ENCODE measurements around the gene SIRT7. TPM values are rescaled to one million over a fixed set of nuclear protein-coding genes. Genes with fewer than 3 reads are reported as not detected.

The SIRT7 gene
- total RNA-seq, 1 experiment from 2014 or later: 46.1 TPM

DNA sequence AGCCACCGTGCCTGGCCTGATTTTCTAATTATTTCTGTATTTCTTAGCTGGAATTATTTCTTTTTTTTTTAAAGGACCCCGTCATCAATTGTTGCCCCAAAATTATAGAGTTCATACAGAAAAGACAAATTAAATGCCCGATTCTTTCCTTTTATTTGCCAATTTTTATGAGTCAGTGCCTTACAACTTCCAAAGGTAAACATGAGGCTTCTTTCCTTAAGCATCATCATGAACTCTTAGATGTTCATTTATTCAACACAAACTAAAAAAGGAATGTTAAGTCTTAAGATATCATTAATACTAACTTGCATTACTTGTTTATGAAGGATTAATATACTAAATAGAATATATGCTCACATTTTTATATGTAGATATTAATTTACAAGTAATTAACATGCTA, 39.7 kb downstream of the SIRT7 start:
- in situ Hi-C loops (cut with HindIII; ENCODE audit: low pct_unique_long_range_greater_than_20kb, low sequenced_read_pairs): no loop called here

DNA sequence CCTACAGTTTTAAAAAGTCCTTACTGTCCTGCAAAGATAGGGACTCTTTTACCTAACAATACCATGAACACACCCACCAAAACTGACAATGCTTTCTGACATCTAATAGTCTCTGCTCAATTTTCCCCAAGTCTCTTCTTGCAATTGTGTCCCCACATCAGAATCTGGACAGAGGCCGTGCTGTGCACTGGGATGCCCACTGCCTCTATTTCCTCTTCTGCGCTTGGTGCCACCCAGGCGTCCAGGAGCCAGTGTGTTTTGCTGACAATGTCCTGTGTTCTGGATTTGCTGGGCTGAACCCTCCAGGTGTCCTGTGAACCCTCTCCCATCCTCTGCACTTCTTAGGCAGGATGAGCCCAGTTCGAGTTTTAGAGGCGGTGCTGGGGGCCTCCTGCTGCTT, 40.4 kb downstream of the SIRT7 start:
- in situ Hi-C loops (cut with HindIII; ENCODE audit: low pct_unique_long_range_greater_than_20kb, low sequenced_read_pairs): no loop called here
- DNase-seq (ENCODE audit: low read depth): no peak

More for the DNA sequence above, 39.7 kb downstream of the SIRT7 start:
- no peak for DNase-seq (ENCODE audit: low read depth)

DNA sequence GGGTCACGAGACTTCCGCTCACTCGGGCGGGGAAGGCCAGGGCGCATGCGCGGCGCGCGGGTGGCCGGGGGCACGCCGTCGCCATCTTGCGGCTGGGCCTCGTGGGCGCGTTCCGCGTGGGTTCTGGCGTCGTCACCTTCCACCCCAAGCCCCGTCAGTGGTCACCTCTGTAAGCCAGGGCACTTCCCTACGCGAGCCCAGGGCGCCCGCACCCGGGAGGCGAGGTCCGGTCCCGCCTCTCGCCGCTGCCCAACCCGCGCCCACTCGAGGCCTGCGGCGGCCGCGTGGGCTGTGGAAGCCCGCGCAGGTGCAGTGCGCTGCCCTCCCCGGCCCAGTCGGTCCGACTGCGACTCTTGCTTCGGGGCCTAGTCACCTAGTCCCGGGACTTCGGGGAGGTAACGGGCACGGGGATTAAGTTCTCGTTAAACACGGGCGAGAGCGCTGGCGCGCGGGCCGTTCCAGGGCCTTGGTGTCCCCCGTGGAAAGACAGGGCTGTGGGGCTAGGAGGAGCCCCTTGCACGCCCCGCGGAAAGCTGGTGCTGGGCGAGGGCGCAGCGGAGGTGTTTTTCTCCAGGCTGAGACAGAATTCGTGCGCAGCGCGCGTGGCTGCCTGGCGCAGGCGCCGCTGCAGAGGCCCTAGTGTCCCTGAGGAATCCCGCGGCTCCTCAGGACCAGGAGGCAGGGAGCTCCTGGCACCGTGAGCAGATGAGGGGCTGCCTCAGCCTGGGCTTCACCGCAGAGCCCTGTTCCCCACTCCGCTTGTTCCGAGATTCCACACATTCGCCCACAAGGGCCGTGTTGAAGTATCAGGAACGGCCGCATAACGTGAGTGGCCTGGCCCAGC, 46.4 kb downstream of the SIRT7 start:
- in situ Hi-C loops (cut with HindIII; ENCODE audit: low pct_unique_long_range_greater_than_20kb, low sequenced_read_pairs): no loop called here
- DNase-seq (ENCODE audit: low read depth): peak; percentile 80

- DNase-seq (ENCODE audit: low read depth): no peak
- in situ Hi-C loops (cut with HindIII; ENCODE audit: low pct_unique_long_range_greater_than_20kb, low sequenced_read_pairs): no loop called here
These were observed 47.0 kb downstream of the SIRT7 start, which contains the start of gene ARHGDIA for GRCh38 chr17:81870981-81871386. Gene ARHGDIA (minus strand): TSS chr17:81871337. CDS start chr17:81869930, 1,407 bp downstream.

DNA sequence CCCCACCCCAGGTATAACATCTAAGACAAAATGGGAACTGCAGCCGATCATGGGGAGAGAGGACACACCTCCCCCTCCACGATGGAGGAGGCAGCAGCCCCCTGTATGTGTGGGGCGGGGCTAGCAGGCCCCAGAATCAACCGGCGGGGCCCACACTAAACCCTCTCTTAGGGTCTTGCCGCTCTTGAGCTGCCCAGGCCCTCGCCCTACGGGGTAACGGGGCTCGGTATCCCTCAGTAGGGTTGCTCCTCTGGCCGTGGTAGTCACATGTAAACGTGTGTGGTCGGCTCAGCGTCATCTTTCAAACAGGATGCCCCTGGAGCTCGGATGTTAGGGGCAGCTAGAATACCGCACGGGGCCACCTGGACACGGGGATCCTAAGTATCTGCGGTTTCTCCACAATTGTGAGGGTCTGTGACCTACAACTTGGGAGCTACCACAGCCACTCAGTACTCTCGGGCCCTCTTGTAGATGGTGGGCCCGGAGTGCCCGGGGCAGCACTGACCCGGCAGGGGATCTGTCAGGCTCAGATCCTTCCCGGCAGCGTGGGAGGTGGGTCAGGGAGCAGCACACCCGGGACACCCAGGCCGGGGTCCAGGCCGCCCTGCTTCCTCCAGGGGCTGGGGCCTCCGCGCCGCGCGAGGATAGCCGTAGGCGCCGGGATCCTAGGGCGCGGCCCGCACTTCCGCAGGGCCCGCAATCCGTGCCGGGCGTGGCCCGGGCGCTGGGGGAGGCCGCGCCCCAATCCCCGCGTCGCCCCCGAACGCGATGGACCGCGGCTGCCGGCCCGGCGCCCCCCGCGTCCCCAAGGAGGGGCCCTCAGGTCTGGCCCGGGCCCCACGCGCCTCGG, 47.6 kb downstream of the SIRT7 start:
- DNase-seq (ENCODE audit: low read depth): peak; percentile 56
- in situ Hi-C loops (cut with HindIII; ENCODE audit: low pct_unique_long_range_greater_than_20kb, low sequenced_read_pairs): no loop called here

- peak; percentile 58 for DNase-seq (ENCODE audit: low read depth)
- in situ Hi-C loops (cut with HindIII; ENCODE audit: low pct_unique_long_range_greater_than_20kb, low sequenced_read_pairs): no loop called here
These were observed 48.5 kb downstream of the SIRT7 start for GRCh38 chr17:81869221-81870130.

DNA sequence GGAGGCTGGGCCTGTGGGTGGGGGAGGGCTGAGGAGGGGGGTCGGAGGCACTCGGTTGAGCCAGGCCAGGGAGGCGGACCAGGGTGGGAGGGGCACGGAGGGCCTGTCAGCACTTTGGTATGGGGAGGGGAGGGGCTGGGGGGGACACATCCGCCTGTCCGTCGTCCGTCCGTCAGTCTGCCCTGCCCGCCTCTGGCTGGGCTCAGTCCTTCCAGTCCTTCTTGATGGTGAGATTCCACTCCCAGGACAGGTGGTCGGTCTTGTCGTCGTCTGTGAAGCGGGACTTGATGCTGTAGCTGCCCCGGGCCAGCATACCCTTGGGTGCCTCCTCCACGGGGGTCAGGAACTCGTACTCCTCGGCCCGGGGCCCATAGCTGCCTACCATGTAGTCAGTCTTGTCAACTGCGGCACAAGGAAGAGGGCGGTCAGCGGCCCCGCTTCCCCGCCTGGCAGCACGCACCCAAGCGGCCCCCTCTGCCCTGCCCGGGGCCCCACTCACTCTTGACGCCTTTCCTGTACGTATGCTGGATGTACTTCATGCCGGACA, 49.2 kb downstream of the SIRT7 start:
- DNase-seq (ENCODE audit: low read depth): peak; percentile 79
- in situ Hi-C loops (cut with HindIII; ENCODE audit: low pct_unique_long_range_greater_than_20kb, low sequenced_read_pairs): no loop called here

DNA sequence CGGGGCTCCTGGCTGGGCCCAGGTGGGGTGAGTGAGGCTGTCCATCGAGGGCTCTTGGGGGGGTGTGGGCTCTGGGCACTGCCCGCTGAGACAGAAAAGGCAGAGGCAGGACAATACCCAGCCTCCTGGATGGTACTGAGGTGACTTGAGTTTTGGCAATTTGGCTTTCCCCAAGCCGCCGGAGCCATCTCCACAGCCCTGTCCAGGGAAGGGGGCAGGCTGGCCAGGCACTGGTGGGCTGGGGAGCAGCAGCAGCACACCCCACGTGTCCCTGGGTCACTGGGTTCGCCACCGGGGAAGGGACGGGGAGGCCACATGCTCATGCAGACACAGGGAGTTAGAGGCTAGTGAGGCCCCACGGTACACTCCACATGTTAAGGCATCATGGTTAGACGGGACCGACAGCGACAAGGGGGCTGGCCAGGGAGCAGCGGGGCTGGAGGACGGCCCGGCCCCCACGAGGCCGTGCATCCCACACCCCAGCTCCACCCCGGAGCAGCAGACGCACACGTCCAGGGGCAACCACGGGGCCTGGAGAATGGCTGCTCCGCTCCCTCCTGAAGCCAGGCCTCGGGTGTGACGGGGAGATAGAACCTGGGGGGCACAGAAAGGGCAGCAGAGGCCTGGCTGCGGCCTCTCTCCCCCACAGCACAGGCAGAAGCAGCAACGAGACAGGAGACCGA, 49.8 kb downstream of the SIRT7 start:
- in situ Hi-C loops (cut with HindIII; ENCODE audit: low pct_unique_long_range_greater_than_20kb, low sequenced_read_pairs): no loop called here
- peak; percentile 77 for DNase-seq (ENCODE audit: low read depth)

DNA sequence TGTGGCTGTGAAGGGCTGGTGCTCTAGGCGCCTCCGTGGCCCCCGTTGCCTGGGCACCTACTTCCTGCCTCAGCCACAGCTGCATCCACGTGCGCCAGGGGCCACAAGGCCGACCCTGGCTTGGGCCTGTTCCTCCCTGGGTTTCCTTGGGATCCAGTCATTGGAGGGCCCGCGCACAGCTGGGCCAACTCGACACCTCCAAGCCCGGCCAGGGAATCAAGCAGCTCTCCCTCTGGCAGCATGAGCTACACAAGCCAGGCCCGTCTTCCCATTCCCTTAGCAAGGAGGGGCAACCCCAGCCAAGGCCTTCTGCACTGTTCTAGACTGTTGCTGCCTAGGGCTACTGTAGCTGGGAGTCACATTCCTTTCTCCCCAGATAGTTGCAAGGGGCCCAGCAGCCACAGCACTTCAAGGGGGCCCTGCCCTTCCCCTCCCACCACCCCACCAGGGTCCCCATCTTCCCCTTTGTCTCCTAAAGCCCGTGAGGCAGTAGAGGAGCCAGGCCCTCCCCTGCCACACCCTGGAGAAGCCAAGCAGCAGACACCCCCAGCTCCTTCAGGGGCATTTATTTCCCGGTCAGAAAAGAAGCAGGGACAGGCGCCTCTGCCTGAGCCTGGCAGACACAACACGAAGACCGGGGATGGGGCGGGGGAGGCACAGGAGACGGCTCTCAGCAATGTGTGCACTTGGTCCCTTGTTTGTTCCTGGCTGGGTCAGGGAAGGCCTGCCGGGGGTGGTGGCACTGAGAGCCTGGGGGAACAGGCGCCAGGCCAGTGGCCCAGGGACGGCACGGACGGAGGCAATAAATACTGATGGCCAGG, 50.6 kb downstream of the SIRT7 start:
- peak; percentile 56 for DNase-seq (ENCODE audit: low read depth)
- in situ Hi-C loops (cut with HindIII; ENCODE audit: low pct_unique_long_range_greater_than_20kb, low sequenced_read_pairs): no loop called here

DNA sequence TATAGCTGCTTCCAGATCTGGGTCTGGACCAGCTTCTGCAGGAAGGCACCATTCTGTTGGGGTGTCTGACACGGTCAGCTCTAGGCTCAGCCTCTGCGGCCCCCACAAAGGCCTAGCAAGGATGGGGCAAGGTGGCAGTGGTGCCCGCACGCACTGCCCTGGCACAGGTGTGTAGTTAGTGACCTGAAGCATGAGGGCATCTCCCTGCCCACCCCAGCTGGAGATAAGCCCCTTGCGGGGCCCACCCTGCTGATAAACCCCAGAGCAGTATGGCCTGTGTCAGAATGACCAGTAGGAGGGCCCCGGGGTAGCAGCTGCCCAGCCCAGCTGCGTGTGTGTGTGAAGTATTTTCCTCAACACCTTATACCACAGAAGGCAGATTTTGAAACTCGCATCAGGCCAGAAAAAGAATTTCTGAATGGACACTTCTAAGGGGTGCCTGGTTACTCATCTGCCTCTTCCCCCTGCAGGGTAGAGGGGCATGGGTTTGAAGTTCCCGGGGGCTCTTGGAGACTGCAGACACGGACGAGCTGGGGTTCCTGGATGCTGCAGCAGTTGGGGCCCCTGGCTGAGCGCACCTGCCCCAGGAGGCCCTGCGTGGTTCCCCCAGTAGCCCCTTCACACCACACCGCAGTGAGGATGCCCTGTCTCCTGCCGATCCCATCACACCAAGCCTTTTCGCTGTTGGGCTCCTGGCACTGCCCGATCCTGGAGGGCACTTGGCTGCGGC, 51.4 kb downstream of the SIRT7 start:
- DNase-seq (ENCODE audit: low read depth): no peak
- in situ Hi-C loops (cut with HindIII; ENCODE audit: low pct_unique_long_range_greater_than_20kb, low sequenced_read_pairs): no loop called here

DNA sequence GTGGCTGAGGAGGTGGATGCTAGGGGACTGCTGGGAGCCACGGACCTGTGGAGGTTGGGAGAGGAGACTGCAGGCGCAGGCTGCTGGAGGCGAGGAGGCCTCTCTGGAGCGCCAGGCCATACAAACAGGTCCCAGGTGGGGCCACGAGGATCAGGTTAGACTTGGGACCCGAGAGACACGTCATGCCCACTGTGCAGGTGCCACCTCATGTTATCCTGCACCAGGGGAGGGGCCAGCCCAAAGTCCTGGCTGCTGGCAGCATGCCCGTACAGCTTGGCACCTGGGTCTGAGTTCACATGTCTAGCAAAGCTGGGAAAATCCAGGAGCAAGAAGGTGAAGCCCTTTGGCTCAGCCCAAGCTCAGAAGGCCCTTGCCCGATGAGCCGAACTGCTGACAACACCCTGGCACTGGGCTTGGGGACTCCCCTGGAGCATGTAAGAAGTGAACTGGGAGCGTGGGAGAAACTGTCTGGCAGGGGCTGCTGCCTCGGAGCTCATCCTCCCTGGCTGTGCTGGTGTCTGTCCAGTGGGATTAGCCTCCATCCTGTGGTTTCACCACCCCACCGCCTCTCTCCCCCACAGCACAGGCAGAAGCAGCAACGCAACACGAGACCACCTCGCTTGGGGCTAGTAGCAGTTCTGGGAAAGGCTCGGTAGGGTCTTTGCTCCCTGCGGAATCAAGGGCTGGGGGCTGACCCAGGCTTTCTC, 52.1 kb downstream of the SIRT7 start:
- in situ Hi-C loops (cut with HindIII; ENCODE audit: low pct_unique_long_range_greater_than_20kb, low sequenced_read_pairs): no loop called here
- no peak for DNase-seq (ENCODE audit: low read depth)

GRCh38 chr17:81865358-81865732, 52.6 kb downstream of the SIRT7 start:
- in situ Hi-C loops (cut with HindIII; ENCODE audit: low pct_unique_long_range_greater_than_20kb, low sequenced_read_pairs): no loop called here
- no peak for DNase-seq (ENCODE audit: low read depth)

DNA sequence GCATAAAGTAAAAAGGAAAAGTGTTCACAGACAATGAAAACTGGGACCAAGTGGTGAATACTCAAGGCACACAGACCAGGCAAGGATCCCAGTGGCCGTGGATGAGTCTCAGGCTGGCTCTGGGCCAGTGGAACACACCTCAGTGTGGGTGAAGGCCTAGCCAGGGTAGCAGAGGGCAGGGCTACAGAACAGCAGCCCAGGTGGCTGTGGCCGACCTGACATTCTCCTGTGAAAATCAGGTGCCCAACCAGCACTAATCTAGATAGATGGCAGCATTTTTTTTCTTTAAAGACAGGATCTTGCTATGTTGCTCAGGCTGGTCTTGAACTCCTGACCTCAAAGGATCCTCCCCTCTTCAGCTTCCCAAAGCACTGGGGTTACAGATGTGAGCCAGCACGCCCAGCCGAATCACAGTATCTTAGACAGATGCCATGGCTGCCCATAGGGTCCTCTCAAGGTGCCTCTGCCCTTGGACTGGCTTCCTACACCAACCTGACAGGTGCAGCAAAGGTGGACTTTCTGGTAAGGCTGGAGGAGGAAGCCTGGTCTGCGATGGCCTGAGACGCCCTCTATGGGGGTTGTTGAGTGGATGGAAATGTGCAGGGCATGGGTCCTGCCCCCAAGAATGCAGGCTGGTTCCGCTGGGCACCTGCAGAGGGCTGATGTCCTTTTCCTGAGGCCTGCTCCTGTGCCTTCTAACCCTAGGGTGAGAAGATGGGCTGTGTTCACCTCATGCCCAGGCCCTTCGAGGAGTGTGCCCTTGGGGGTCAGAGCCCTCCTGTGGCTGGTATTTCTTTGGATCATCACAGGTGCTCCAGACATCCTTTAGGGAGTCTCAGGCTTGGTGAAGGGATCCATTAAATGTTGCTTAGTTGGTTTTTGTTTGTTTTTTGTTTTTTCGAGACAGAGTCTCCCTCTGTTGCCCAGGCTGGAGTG, 53.9 kb downstream of the SIRT7 start:
- in situ Hi-C loops (cut with HindIII; ENCODE audit: low pct_unique_long_range_greater_than_20kb, low sequenced_read_pairs): no loop called here

GRCh38 chr17:81863123-81863675, 54.8 kb downstream of the SIRT7 start:
- in situ Hi-C loops (cut with HindIII; ENCODE audit: low pct_unique_long_range_greater_than_20kb, low sequenced_read_pairs): no loop called here
- DNase-seq (ENCODE audit: low read depth): no peak

More for the DNA sequence above, 53.9 kb downstream of the SIRT7 start:
- no peak for DNase-seq (ENCODE audit: low read depth)
